GM12865 (cell line): Measurements from ENCODE around the gene LILRA6.
"Not testable (repeated sequence)": the region's sequence is repeated elsewhere in the genome, so short reads cannot be mapped to it uniquely, and the experiment has no call there.

Experiments used
- DNase-seq: peaks from one replicate; pipeline ENCODE4 v3.0.0; 2010; ENCODE audit warnings: low read depth
- H3K4me3 ChIP-seq: 2 replicates; pipeline ENCODE4 v1.5.1; 2011; ENCODE audit warnings: mild to moderate bottlenecking, low read depth, low read length, control low read depth
- CTCF ChIP-seq: IDR thresholded peaks from 2 replicates; pipeline ENCODE4 v1.5.1; 2011; ENCODE audit warnings: low read length, control low read depth, low read depth, inconsistent platforms; ENCODE audit not compliant: insufficient read depth; ENCODE audit errors: missing control alignments

Gene LILRA6

DNA sequence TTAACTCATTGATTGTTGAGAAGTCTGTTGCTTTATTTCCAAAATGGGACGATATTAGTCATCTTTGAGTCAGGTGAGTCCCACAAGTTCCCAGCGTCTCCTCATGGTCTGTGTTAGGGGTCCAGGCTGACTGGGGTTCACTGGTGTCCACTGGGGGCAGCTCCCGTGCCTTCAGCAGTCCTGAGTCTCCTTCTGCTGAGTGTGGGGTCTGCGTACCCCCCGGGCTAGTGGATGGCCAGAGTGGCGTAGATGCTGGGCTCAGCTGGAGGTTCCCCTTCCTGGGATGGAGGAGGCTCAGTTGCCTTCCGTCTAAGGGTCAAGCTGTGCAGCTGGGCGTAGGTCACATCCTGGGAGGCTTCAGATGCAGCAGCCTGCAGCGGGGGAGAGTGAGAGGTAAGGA lies 25.7 kb downstream of the LILRA6 start:
- no peak for DNase-seq
- no peak overlapping the region for H3K4me3 ChIP-seq
- TF ChIP-seq CTCF = no peak

GRCh38 chr19:54214734-54215133 lies 27.9 kb downstream of the LILRA6 start:
- DNase-seq, H3K4me3 ChIP-seq: not testable (repeated sequence)

DNA sequence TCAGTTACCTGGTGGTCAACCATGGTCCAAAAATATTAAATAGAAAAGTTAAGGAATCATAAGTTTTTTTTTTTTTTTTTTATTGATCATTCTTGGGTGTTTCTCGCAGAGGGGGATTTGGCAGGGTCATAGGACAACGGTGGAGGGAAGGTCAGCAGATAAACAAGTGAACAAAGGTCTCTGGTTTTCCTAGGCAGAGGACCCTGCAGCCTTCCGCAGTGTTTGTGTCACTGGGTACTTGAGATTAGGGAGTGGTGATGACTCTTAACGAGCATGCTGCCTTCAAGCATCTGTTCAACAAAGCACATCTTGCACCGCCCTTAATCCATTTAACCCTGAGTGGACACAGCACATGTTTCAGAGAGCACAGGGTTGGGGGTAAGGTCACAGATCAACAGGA lies 28.4 kb downstream of the LILRA6 start:
- DNase-seq, H3K4me3 ChIP-seq: not testable (repeated sequence)

DNA sequence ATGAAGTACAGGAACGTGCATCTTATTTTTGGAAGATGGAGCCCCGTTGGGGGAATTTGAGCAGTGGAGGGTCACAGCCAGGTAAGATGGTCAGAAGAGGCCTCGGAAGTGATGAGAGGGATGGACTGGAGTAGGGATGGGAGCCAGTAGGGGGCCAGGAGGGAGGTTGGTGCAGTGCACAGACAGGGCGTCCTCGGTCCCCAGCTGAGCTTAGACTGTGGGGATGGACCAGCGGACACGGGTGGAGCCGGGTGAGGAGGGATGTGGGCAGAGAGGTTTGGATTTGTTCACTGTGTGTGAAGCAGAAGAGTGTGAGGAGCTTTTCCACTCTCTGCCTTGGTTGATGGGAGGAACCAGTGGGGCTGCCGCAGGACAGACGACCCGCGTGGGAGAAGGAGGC lies 31.4 kb downstream of the LILRA6 start:
- no peak overlapping the region for H3K4me3 ChIP-seq
- no peak for TF ChIP-seq CTCF
- DNase-seq = no peak

- no peak overlapping the region for H3K4me3 ChIP-seq
- no peak for DNase-seq
- no peak for TF ChIP-seq CTCF
Measured at GRCh38 chr19:54209811-54210494, 32.6 kb downstream of the LILRA6 start.

- TF ChIP-seq CTCF = no peak
- DNase-seq = peak; percentile 59
- H3K4me3 ChIP-seq = no peak overlapping the region
Measured at GRCh38 chr19:54209058-54209810, 33.4 kb downstream of the LILRA6 start.

GRCh38 chr19:54208784-54209057 lies 33.9 kb downstream of the LILRA6 start:
- peak; percentile 67 for DNase-seq
- no peak for TF ChIP-seq CTCF

More at GRCh38 chr19:54208784-54209057, 33.9 kb downstream of the LILRA6 start:
- no peak overlapping the region for H3K4me3 ChIP-seq
